IPS-20b (cell line): Measurements from ENCODE around the gene NBPF3.
"Not testable (repeated sequence)": the region's sequence is repeated elsewhere in the genome, so short reads cannot be mapped to it uniquely, and the experiment has no call there.

Source experiments
- H3K27ac ChIP-seq: one replicate; pipeline ENCODE4 v1.5.1; 2013; ENCODE audit warnings: low read length
- H3K27me3 ChIP-seq: 2 replicates; pipeline ENCODE4 v1.6.1; 2013; ENCODE audit warnings: mild to moderate bottlenecking, low read length, inconsistent platforms; ENCODE audit not compliant: insufficient read depth
- H3K36me3 ChIP-seq: 2 replicates; pipeline ENCODE4 v1.6.1; 2013; ENCODE audit warnings: low read depth, mild to moderate bottlenecking, inconsistent platforms, low read length, moderate library complexity; ENCODE audit not compliant: insufficient read depth
- H3K4me1 ChIP-seq: 2 replicates; pipeline ENCODE4 v1.6.1; 2013; ENCODE audit warnings: mild to moderate bottlenecking, control low read depth, inconsistent platforms, low read length, moderate library complexity; ENCODE audit not compliant: insufficient read depth
- H3K4me3 ChIP-seq: 2 replicates; pipeline ENCODE4 v1.5.1; 2013; ENCODE audit warnings: mild to moderate bottlenecking, low read length, inconsistent platforms
- H3K9ac ChIP-seq: 2 replicates; pipeline ENCODE4 v1.6.1; 2013; ENCODE audit warnings: low read depth, mild to moderate bottlenecking, inconsistent platforms, low read length, moderate library complexity
- H3K9me3 ChIP-seq: 2 replicates; pipeline ENCODE4 v1.6.1; 2013; ENCODE audit warnings: mild to moderate bottlenecking, low read depth, low read length, inconsistent platforms; ENCODE audit not compliant: insufficient read depth

The NBPF3 gene

GRCh38 chr1:21439721-21440629, at the start of gene NBPF3:
NBPF3 (plus strand) TSS chr1:21440137; CDS start chr1:21445087, 4,950 bp downstream.
- H3K4me3 ChIP-seq = peak within 1 kb of the TSS; percentile 68
- H3K9ac ChIP-seq = no peak within 1 kb of the TSS
- H3K4me1 ChIP-seq = no peaks in the 10 kb centered on the region
- H3K36me3 ChIP-seq = no peaks in the 10 kb centered on the region
- H3K27me3 ChIP-seq = peaks cover 55% of the 10 kb centered on the region
- no peaks in the 10 kb centered on the region for H3K9me3 ChIP-seq
- H3K27ac ChIP-seq = no peak within 1 kb of the TSS

- no peak overlapping the region for H3K27ac ChIP-seq
- H3K4me1 ChIP-seq = no peaks in the 10 kb centered on the region
- H3K36me3 ChIP-seq = no peaks in the 10 kb centered on the region
- H3K9ac ChIP-seq = no peak overlapping the region
- H3K4me3 ChIP-seq = no peak overlapping the region
- H3K9me3 ChIP-seq = peaks cover 3% of the 10 kb centered on the region; the same call in 1 of the 2 replicates
- no peaks in the 10 kb centered on the region for H3K27me3 ChIP-seq
Measured at GRCh38 chr1:21391497-21391896, 48.4 kb upstream of the NBPF3 start.

GRCh38 chr1:21392587-21393263, 47.2 kb upstream of the NBPF3 start:
- no peaks in the 10 kb centered on the region for H3K36me3 ChIP-seq
- no peak overlapping the region for H3K27ac ChIP-seq
- no peaks in the 10 kb centered on the region for H3K27me3 ChIP-seq
- no peak overlapping the region for H3K9ac ChIP-seq
- H3K4me1 ChIP-seq = no peaks in the 10 kb centered on the region
- H3K4me3 ChIP-seq = no peak overlapping the region
- peaks cover 3% of the 10 kb centered on the region; the same call in 1 of the 2 replicates for H3K9me3 ChIP-seq

GRCh38 chr1:21396516-21396915, 43.4 kb upstream of the NBPF3 start:
- Histone ChIP-seq H3K4me1 (no peaks in the 10 kb centered on the region), H3K27me3 (peaks cover 4% of the 10 kb centered on the region; the same call in 1 of the 2 replicates), H3K9me3 (no peaks in the 10 kb centered on the region), H3K9ac (no peak overlapping the region), H3K27ac (no peak overlapping the region), H3K36me3 (no peaks in the 10 kb centered on the region), H3K4me3 (no peak overlapping the region)

- H3K36me3 ChIP-seq = no peaks in the 10 kb centered on the region
- H3K27ac ChIP-seq = no peak overlapping the region
- no peak overlapping the region for H3K4me3 ChIP-seq
- peaks cover 4% of the 10 kb centered on the region; the same call in 1 of the 2 replicates for H3K27me3 ChIP-seq
- H3K4me1 ChIP-seq = no peaks in the 10 kb centered on the region
- H3K9ac ChIP-seq = no peak overlapping the region
- no peaks in the 10 kb centered on the region for H3K9me3 ChIP-seq
Measured at GRCh38 chr1:21397813-21398188, 42.1 kb upstream of the NBPF3 start.

GRCh38 chr1:21401726-21402346, 38.1 kb upstream of the NBPF3 start:
- H3K4me3 ChIP-seq, H3K9ac ChIP-seq, H3K27me3 ChIP-seq, H3K4me1 ChIP-seq, H3K36me3 ChIP-seq, H3K9me3 ChIP-seq, H3K27ac ChIP-seq: not testable (repeated sequence)

- no peaks in the 10 kb centered on the region for H3K36me3 ChIP-seq
- H3K9ac ChIP-seq = no peak overlapping the region
- no peaks in the 10 kb centered on the region for H3K4me1 ChIP-seq
- H3K27ac ChIP-seq = no peak overlapping the region
- no peaks in the 10 kb centered on the region for H3K9me3 ChIP-seq
- no peak overlapping the region for H3K4me3 ChIP-seq
- no peaks in the 10 kb centered on the region; the same call in 1 of the 2 replicates for H3K27me3 ChIP-seq
Measured at GRCh38 chr1:21406659-21407058, 33.3 kb upstream of the NBPF3 start.

- not testable (repeated sequence) for H3K4me3 ChIP-seq, H3K9ac ChIP-seq, H3K27me3 ChIP-seq, H3K4me1 ChIP-seq, H3K27ac ChIP-seq, H3K36me3 ChIP-seq, H3K9me3 ChIP-seq
Measured at GRCh38 chr1:21409897-21410296, 30.0 kb upstream of the NBPF3 start.

GRCh38 chr1:21414015-21414414, 25.9 kb upstream of the NBPF3 start:
- no peak overlapping the region for H3K27ac ChIP-seq
- H3K9ac ChIP-seq = no peak overlapping the region
- peaks cover 7% of the 10 kb centered on the region; the same call in 1 of the 2 replicates for H3K27me3 ChIP-seq
- H3K36me3 ChIP-seq = no peaks in the 10 kb centered on the region
- H3K9me3 ChIP-seq = no peaks in the 10 kb centered on the region
- no peaks in the 10 kb centered on the region for H3K4me1 ChIP-seq
- H3K4me3 ChIP-seq = no peak overlapping the region

- H3K4me3 ChIP-seq, H3K9me3 ChIP-seq, H3K27ac ChIP-seq, H3K9ac ChIP-seq, H3K4me1 ChIP-seq, H3K27me3 ChIP-seq, H3K36me3 ChIP-seq: not testable (repeated sequence)
Measured at GRCh38 chr1:21420378-21420777, 19.6 kb upstream of the NBPF3 start.

GRCh38 chr1:21421307-21421706, 18.6 kb upstream of the NBPF3 start:
- not testable (repeated sequence) for H3K27me3 ChIP-seq, H3K9ac ChIP-seq, H3K4me1 ChIP-seq, H3K9me3 ChIP-seq, H3K36me3 ChIP-seq, H3K4me3 ChIP-seq, H3K27ac ChIP-seq
